Activated CD4-positive, alpha-beta T cell treated with anti-CD3 and anti-CD28 coated beads, Interleukin-2, amount 50 U/mL, for 48 hours (primary cell): ENCODE data around the gene PTH2R.
"Not testable (repeated sequence)": the region's sequence is repeated elsewhere in the genome, so short reads cannot be mapped to it uniquely, and the experiment has no call there.

Experiments used
- DNase-seq, 2 experiments: peaks; one replicate each; pipeline ENCODE4 v3.0.0-alpha.2; 2020

PTH2R gene, protein sequence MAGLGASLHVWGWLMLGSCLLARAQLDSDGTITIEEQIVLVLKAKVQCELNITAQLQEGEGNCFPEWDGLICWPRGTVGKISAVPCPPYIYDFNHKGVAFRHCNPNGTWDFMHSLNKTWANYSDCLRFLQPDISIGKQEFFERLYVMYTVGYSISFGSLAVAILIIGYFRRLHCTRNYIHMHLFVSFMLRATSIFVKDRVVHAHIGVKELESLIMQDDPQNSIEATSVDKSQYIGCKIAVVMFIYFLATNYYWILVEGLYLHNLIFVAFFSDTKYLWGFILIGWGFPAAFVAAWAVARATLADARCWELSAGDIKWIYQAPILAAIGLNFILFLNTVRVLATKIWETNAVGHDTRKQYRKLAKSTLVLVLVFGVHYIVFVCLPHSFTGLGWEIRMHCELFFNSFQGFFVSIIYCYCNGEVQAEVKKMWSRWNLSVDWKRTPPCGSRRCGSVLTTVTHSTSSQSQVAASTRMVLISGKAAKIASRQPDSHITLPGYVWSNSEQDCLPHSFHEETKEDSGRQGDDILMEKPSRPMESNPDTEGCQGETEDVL

DNA sequence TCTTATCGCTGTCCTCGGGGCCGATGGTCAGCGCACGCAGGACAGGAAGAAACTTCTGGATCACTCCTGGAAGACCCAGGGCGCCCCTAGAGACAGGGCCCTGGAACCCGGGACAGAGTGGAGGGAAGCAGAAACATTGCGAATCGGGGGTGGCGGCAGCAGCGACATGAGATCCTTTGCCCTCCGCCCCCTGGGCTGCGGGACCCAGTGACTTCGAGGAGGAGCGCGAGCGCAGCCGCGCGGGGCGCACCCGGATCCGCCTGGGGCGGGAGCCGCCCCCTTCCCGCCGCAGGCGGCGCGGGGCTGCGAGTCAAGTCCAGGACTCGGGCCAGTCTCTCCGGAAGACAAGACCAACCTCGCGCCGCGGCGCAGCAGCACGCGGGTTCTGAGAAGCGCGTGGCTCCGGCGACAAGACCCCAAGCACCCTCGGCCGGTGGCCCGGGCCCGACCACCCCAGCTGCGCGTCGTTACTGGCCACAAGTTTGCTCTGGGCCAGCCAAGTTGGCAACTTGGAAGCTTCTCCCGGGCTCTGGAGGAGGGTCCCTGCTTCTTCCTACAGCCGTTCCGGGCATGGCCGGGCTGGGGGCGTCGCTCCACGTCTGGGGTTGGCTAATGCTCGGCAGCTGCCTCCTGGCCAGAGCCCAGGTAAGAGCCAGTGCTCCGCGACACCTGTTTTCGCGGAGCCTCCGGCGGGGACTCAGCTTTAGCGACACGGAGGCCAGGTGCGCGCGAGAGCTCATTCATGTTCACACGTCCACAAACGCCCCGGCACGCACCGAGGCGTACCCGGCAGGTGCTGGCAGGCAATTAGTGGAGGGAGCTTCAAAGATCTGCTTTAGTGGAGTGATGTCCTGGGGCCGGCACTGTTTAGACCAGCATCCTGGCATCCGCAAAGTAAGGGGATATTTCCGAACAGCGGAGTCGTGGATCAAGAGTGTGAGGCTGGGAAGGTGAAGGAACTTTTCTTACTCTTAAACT is at the start of gene PTH2R:
Gene PTH2R (plus strand): TSS at position 319 of the 978 bp plus-strand sequence. CDS start 252 bp downstream, at position 571.
- no peak for DNase-seq

- no peak for DNase-seq
Observed at GRCh38 chr2:208356846-208357574, 49.6 kb upstream of the PTH2R start.

DNA sequence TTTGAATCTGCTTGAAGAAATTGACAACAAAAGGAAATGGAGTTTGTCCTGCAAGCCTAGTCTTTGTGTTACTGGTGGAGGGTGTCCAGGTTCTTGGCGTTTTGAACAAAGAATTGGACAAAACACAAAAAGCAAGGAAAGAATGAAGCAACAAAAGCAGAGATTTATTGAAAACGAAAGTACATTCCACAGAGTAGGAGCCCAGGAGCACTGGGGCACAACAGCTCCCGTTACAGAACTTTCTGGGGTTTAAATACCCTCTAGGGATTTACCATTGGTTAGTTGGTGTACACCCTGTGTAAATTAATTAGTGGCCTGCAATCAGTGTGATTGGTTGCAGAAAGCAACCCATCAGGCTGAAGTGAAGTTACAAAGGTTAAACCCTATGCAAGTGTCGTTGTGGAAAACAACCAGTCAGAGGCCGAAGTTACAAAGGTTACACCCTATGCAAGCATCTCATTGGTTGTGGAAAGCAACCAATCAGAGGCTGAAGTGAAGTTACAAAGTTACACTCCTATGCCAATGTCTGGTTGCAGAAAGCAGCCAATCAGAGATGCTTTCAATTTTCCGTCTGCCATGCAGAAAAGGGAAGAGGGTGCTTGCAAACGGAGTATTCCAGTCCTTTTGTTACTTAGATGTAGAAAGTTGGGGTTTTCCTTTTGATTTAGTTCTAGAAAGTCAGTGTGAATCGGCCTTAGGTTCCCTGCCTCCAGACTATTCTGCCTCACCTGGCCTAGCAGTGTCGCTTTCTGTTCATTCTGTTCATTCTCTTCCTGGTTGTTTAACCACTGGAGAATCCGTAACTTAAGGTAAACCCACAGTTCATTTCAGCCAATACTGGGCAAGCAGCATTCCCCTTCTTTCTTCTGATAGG is 47.6 kb upstream of the PTH2R start:
- DNase-seq, result no peak

DNA sequence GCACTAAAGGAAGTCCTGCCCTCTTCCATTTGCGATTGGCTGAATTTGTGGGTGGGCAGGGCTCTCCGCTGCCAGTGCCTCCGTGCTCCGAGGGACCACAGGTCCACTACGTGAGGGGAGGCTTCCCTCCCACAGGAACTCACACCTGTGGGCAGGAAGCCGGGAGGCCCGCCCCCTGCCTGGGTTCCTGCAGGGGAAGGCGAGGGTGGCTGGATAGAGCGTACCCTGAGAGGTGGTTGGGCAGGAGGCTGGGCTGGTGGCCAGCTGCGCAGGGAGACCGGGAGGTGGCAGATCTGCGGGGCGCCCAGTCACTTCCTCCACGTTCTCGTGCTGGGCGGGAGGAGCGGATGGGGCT is 47.0 kb upstream of the PTH2R start:
- no peak for DNase-seq

DNA sequence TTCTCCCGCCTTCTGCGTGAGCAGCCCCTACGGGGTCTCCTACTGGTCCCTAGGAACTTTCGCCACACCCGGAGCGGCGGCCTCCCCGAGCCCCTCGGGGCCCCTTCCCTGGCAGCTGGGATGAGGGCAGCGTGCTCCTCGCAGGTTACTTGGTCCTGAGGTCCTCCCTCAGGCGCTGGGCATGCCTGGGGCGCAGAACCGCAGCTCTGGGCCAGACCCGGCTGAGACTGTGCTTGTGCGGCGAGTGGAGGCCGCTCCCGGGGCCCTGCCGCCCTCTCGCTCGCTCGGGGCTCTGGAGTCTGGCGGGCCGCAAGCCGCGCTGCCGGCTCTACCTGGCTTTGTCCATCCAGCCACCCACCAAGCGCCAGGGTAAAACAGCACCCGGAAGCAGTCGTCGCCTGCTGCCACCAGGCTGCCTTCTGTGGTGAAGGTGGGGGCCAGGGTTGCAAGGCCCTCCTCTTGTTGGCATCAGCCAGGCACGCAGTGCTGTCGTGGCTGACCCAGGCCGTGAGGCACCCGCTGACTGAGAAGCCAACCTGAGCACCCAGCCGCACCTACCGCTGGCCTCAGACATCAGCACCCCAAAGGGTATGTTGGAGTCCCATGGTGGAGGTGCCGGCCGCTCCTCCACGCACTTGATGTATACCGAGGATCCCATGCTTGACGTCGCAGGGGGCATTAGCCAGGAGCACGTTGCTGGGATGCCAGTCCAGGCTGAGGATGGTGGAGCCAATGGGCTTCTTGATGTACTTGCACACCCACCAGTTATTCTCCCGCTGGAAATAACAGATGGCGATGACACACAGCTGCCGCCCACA is 46.1 kb upstream of the PTH2R start:
- DNase-seq, result no peak

- DNase-seq, result no peak
Observed at GRCh38 chr2:208361077-208361441, 45.5 kb upstream of the PTH2R start.

- no peak for DNase-seq
Observed at GRCh38 chr2:208363485-208363884, 43.1 kb upstream of the PTH2R start.

- no peak for DNase-seq
Observed at GRCh38 chr2:208366215-208367127, 40.1 kb upstream of the PTH2R start.

GRCh38 chr2:208369091-208369490 is 37.5 kb upstream of the PTH2R start:
- no peak for DNase-seq

- DNase-seq, result no peak
Observed at GRCh38 chr2:208370881-208371633, 35.5 kb upstream of the PTH2R start.

DNA sequence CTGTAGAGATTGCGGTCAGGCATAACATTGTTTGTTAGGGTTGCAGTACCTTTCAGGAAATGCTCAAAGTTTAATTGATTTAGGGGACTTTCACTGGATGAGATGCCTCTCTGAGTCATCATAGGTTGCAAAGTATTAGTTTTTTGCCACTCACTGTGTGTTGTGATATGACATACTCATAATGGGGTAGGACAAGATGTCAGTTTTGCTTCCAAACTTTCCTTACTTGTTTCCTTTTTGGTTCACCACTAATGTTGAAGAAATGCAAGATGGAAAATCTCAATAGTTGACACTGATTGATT is 35.0 kb upstream of the PTH2R start:
- DNase-seq, result no peak

DNA sequence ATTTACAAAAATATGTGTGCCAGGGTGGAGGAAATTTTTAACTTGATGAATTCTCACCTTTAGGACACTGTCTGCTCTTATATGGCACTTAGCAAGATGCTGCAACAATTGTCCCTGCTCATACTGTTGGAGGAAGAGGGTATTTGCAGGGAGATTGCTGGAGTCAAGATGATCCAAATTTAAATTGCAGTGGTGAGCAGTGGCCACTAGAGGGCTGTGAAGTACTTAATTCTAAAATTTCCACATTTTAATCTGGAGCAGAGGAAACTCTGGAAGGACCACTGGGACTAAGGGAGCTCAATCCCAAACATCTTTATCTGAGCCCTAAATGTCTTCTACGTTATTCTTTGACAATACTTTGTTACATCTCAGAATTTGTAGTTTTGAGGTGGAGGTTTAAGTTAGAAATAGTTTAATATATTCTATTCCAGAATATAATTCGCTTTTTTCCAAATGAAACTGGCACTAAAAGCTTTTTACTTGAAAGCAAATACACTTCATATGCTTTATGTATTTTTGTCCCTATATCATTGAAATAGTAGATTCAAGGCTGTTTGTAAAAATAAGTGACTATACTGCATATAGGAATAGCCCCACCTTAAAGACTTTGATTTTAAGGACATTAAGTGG is 33.0 kb upstream of the PTH2R start:
- peak; percentile 11 to 16 for DNase-seq

GRCh38 chr2:208375491-208376068 is 31.0 kb upstream of the PTH2R start:
- DNase-seq, result no peak

DNA sequence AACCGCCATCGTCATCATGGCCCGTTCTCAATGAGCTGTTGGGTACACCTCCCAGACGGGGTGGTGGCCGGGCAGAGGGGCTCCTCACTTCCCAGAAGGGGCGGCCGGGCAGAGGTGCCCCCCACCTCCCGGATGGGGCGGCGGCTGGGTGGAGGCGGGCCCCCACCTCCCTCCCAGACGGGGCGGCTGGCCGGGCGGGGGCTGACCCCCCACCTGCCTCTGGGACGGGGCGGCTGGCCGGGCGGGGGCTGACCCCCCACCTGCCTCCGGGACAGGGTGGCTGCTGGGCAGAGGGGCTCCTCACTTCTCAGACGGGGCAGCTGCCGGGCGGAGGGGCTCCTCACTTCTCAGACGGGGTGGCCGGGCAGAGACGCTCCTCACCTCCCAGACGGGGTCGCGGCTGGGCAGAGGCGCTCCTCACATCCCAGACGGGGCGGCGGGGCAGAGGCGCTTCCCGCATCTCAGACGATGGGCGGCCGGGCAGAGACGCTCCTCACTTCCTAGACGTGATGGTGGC is 29.2 kb upstream of the PTH2R start:
- not testable (repeated sequence) for DNase-seq

- DNase-seq, result no peak
Observed at GRCh38 chr2:208379192-208379591, 27.4 kb upstream of the PTH2R start.

- DNase-seq, result no peak
Observed at GRCh38 chr2:208384637-208385036, 22.0 kb upstream of the PTH2R start.

DNA sequence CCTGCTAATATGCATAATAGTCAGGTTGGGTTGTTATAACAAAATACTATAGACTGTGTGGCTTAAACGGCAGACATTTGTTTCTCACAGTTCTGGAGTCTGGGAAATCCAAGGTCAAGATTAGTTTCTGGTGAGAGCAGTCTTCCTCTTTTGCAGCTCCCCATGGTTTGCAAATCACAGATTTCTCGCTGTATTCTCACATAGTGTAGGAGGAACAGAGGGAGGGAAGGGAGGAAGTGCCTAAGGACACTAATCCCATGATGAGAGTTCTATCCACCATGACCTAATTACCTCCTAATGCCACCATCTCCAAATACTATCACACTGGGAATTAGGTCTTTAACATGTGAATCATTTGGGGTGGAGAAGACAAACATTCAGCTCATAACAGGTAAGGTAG is 20.1 kb upstream of the PTH2R start:
- DNase-seq, result no peak

DNA sequence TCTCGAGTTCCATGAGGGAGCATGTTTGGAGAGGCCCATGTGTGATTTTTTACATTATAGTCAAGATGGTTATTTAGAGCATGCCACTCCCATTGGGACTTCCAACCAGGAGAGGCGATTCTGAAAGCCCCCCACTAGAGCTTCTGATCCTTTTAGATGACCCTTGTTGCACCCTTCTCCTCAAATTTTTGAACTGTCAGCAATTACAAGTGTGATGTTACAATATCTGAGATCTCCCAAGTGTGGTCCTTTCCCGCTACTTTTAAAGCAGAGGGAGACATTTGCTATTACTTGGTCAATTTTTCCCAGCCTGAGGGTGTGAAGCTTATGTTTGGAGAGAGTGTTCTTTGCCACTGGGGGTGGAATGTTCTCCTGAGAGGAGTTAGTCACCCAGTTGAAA is 16.7 kb upstream of the PTH2R start:
- DNase-seq, result no peak
